GM19328 (cell line): ENCODE data around the gene SLITRK5.

ENCODE experiments used
- ATAC-seq: cut with Tn5 transposase; IDR thresholded peaks from one replicate; pipeline ENCODE4 v1.9.1; 2021; ENCODE audit warnings: mild to moderate bottlenecking, moderate library complexity; ENCODE audit not compliant: unreplicated experiment

Gene SLITRK5

DNA sequence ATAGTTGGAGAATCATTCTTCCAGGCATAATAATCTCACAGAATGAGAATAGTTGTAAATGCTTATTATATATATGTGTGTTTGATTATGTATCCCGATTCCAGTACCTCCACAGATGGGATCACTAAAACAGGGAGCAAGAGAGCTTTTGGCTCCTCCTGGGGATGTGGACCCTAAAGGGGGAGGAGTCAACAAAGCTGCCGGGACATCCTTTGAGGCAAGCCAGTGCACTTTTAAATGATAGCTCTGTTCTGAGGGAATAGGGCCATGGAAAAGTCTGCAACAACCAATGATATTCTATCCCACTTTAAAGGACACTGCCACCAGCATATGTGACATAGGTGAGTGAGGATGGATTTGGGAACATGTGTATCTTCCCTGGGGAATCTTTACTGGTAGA, 40.8 kb downstream of the SLITRK5 start:
- no peak for ATAC-seq
